22Rv1 (cell line): ENCODE data around the gene DBF4.
"Not testable (repeated sequence)": the region's sequence is repeated elsewhere in the genome, so short reads cannot be mapped to it uniquely, and the experiment has no call there.

ENCODE experiments used
- H3K27ac ChIP-seq: fragments of 450-650 bp; 2 replicates; pipeline ENCODE4 v1.5.1; 2017
- ZFX ChIP-seq: fragments of 450-650 bp; IDR thresholded peaks from 2 replicates; pipeline ENCODE4 v1.6.1; 2017; ENCODE audit warnings: antibody characterized with exemption, borderline replicate concordance
- TF ChIP-seq, protein P1 (sequence below): fragments of 450-650 bp; IDR thresholded peaks from 2 replicates; pipeline ENCODE4 v1.5.1; 2017; ENCODE audit warnings: mild to moderate bottlenecking

Gene DBF4, protein sequence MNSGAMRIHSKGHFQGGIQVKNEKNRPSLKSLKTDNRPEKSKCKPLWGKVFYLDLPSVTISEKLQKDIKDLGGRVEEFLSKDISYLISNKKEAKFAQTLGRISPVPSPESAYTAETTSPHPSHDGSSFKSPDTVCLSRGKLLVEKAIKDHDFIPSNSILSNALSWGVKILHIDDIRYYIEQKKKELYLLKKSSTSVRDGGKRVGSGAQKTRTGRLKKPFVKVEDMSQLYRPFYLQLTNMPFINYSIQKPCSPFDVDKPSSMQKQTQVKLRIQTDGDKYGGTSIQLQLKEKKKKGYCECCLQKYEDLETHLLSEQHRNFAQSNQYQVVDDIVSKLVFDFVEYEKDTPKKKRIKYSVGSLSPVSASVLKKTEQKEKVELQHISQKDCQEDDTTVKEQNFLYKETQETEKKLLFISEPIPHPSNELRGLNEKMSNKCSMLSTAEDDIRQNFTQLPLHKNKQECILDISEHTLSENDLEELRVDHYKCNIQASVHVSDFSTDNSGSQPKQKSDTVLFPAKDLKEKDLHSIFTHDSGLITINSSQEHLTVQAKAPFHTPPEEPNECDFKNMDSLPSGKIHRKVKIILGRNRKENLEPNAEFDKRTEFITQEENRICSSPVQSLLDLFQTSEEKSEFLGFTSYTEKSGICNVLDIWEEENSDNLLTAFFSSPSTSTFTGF

DNA sequence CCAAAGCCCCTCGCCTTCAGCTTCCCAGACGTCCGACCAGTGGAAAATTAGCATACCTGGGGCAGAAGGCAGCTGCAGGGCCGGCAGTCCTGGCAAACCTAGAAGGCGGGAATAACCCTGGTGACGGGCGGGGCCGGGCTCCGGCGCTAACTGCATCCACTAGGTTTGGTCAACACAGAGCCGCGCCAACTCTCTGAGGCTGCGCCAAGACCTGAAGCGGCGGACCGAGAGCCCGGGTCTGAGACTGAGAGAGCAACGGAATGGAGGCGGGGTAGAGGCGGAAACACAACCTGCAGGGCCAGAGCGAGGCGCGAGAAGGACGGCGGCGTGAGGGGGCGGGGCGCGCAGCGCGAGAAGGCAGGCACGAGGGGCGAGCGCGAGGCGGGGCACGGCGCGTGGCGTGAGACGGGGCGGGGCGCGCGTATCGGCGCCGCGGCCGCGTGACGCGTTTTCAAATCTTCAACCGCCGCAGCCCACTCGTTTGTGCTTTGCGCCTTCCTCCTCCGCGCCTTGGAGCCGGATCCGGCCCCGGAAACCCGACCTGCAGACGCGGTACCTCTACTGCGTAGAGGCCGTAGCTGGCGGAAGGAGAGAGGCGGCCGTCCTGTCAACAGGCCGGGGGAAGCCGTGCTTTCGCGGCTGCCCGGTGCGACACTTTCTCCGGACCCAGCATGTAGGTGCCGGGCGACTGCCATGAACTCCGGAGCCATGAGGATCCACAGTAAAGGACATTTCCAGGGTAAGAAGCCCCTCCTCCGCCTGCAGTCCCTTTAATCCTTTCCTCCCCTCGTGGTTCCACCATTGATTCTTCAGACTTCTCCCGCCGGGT, at the start of gene DBF4, which contains the start of gene SLC25A40:
Gene DBF4, plus strand, starts transcription at position 454 of the 829 bp plus-strand sequence. Its CDS starts 240 bp downstream, at position 694.
Gene SLC25A40, minus strand, starts transcription at position 321 of the 829 bp plus-strand sequence. CDS start 17,633 bp downstream, outside the sequence.
- no peak for TF ChIP-seq ZFX
- TF ChIP-seq, protein P1, sequence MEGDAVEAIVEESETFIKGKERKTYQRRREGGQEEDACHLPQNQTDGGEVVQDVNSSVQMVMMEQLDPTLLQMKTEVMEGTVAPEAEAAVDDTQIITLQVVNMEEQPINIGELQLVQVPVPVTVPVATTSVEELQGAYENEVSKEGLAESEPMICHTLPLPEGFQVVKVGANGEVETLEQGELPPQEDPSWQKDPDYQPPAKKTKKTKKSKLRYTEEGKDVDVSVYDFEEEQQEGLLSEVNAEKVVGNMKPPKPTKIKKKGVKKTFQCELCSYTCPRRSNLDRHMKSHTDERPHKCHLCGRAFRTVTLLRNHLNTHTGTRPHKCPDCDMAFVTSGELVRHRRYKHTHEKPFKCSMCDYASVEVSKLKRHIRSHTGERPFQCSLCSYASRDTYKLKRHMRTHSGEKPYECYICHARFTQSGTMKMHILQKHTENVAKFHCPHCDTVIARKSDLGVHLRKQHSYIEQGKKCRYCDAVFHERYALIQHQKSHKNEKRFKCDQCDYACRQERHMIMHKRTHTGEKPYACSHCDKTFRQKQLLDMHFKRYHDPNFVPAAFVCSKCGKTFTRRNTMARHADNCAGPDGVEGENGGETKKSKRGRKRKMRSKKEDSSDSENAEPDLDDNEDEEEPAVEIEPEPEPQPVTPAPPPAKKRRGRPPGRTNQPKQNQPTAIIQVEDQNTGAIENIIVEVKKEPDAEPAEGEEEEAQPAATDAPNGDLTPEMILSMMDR, result peak; percentile 17; the same call in 1 of the 2 replicates
- peak within 1 kb of the TSS; percentile 99 for H3K27ac ChIP-seq

DNA sequence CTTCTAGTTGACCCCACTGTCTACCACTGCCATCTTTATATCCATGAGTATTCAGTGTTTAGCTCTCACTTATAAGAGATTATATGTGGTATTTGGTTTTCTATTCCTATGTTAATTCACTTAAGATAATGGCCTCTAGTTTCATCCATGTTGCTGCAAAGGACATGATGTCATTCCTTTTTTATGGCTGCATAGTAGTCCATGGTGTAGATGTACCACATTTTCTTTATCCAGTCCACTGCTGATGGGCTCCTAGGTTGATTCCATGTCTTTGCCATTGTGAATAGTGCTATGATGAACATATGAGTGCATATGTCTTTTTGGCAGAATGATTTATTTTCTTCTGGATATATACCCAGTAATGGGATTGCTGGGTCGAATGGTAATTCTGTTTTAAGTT, 47.9 kb upstream of the DBF4 start:
- H3K27ac ChIP-seq, result not testable (repeated sequence)

DNA sequence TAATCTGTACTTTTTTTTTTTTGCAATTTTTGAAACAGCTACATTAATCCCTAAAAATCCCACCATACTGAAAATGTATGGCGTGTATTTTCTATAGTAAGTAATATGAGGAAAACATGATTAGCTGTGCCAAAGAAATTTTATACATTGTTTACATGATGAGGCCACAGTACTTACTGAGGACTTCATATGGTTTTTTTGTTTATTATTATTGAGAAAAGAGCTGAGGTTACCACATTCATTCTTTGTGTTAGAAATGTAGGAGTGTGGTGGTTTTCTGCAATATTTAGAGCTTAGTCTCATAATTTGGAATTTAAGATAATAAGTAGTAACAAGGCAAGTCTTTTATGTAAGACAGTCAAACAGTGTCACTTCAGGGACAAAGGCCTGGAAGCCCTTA, 45.2 kb upstream of the DBF4 start:
- H3K27ac ChIP-seq, result no peak overlapping the region
- TF ChIP-seq, protein P1, result no peak
- no peak for TF ChIP-seq ZFX

DNA sequence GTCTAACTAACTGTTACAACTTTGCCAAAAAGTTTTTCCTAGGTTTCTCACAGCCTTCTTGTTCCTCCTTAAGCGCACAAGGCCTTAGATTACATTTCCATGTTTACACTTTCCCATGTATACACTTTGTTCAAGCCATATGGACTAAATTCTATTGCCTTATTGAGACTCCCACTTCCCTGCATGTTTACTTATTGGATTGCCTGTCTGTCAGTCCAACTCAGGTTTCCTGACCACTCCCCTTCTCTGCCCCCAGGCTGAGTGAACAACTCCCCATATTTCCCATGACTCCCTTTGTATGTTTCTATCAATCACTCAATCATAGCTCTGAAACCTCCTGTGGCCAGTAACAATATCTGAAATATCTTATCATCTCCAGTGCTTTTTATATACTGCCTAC, 43.2 kb upstream of the DBF4 start:
- H3K27ac ChIP-seq, result no peak overlapping the region
- TF ChIP-seq ZFX, result no peak
- TF ChIP-seq, protein P1, result no peak

DNA sequence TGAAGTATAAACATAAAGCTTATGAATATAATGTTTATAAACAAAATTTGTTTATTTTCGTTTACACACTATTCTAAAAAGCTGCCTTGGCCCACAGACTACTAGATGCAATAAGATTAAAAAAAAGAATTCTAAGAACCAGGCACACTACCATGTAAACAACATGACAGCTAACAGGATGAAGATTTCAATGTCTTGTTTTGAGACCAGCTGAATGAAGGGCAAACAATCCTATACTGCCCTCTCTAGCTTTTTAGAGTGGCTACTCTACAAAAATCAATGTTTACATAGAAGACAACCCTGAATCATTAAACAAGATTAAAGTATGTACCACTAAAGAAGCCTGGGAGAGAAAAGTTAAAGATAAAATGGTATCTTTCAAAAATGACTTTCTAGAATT, 38.7 kb upstream of the DBF4 start:
- TF ChIP-seq, protein P1, result no peak
- H3K27ac ChIP-seq, result no peak overlapping the region

DNA sequence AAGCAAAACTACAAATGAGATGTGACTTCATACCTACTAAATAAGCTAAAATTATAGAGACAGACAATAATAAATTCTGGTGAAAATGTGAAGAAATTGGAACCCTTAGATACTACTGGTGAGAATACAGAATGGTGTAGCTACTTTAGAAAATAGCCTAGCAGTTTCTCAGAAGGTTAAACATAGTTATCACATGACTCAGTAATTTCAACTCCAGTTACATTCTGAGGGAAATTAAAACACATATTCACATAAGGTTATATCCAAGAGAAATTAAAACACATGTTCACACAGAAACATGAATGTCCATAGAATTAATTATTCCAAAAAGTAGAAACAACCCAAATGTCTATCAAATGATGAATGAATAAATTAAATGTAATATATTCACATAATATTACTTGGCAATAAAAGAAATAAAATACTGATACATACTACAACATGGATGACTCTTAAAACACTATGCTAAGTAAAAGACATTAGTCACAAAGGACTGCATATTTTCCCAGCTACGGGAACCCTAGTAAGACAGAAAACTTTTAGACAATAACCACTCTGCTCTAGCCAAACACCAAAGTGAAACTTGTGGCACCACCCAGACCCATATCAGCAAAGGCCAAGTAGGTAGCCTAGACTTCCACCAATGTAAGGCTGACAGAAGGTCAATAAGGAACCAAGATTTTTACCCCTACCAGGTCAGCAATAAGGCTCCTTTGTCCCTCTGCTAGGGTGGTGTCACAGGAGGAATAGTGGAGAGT, 25.3 kb upstream of the DBF4 start:
- no peak overlapping the region for H3K27ac ChIP-seq
- TF ChIP-seq, protein P1, result no peak
- TF ChIP-seq ZFX, result no peak

DNA sequence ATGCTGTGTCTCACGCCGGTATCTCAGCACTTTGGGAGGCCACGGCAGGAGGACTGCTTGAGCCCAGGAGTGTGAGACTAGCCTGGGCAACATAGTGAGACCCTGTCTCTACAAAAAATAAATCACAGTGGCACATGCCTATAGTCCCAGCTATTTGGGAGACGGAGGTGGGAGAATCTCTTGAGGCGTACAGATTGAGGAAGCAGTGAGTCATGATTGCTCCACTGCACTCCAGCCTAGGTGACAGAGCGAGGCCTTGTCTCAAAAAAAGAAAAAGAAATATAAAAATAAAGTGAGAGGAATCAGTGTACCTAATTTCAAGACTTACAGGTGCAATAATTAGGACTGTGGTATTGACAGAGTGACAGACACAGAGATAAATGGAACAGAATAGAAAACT, 24.0 kb upstream of the DBF4 start:
- TF ChIP-seq, protein P1, result no peak
- no peak for TF ChIP-seq ZFX
- no peak overlapping the region for H3K27ac ChIP-seq
